Measurements from ENCODE around the gene CFAP68. TPM values are rescaled to one million over a fixed set of nuclear protein-coding genes. Genes with fewer than 3 reads are reported as not detected.

The CFAP68 gene
- total and polyA plus RNA-seq, 9 of the 15 experiments (the other 6 are each of a cell fraction or from before 2014, with no cell fraction given): 22.8 to 72.3 (median 52.5) TPM

GRCh38 chr11:111922803-111923202 is 43.5 kb downstream of the CFAP68 start (continued):
- no peak for TF ChIP-seq ZNF592 (IDR thresholded peaks at IDR 0.05)
- no peak for TF ChIP-seq POLR2G (IDR thresholded peaks at IDR 0.05; ENCODE audit: low read depth, low read length)
- TF ChIP-seq, protein P1, sequence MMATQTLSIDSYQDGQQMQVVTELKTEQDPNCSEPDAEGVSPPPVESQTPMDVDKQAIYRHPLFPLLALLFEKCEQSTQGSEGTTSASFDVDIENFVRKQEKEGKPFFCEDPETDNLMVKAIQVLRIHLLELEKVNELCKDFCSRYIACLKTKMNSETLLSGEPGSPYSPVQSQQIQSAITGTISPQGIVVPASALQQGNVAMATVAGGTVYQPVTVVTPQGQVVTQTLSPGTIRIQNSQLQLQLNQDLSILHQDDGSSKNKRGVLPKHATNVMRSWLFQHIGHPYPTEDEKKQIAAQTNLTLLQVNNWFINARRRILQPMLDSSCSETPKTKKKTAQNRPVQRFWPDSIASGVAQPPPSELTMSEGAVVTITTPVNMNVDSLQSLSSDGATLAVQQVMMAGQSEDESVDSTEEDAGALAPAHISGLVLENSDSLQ (IDR thresholded peaks at IDR 0.05): no peak
- TF ChIP-seq, protein P2, sequence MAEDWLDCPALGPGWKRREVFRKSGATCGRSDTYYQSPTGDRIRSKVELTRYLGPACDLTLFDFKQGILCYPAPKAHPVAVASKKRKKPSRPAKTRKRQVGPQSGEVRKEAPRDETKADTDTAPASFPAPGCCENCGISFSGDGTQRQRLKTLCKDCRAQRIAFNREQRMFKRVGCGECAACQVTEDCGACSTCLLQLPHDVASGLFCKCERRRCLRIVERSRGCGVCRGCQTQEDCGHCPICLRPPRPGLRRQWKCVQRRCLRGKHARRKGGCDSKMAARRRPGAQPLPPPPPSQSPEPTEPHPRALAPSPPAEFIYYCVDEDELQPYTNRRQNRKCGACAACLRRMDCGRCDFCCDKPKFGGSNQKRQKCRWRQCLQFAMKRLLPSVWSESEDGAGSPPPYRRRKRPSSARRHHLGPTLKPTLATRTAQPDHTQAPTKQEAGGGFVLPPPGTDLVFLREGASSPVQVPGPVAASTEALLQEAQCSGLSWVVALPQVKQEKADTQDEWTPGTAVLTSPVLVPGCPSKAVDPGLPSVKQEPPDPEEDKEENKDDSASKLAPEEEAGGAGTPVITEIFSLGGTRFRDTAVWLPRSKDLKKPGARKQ (CRISPR knock-in tag; IDR thresholded peaks at IDR 0.05): no peak
- TF ChIP-seq ARHGAP35 (IDR thresholded peaks at IDR 0.05; ENCODE audit: partially characterized antibody): no peak
- no peak for TF ChIP-seq STAT5B (CRISPR knock-in tag; IDR thresholded peaks at IDR 0.05)
- TF ChIP-seq TFAM (CRISPR knock-in tag; conservative IDR thresholded peaks at IDR 0.05): no peak
- TF ChIP-seq MAZ (CRISPR knock-in tag; conservative IDR thresholded peaks at IDR 0.05 in 1 of 2, IDR thresholded peaks at IDR 0.05 in 1 of 2): no peak
